Gastroesophageal sphincter (tissue), 3 donors: ENCODE data around the gene BTBD9.

Source experiments
- CTCF ChIP-seq, 4 experiments: fragments of 200-600 bp in 2 of 4; fragments of 450-650 bp in 2 of 4; sonication (generic) in 1 of 4; IDR thresholded peaks; one replicate each; pipeline ENCODE4 v1.5.1; 2017 to 2019; ENCODE audit warnings: antibody characterized with exemption in 4 of 4, mild to moderate bottlenecking in 2 of 4, moderate library complexity in 2 of 4
- EP300 ChIP-seq: sonication (generic); formaldehyde crosslinking; IDR thresholded peaks from one replicate; pipeline ENCODE4 v1.6.1; 2017; ENCODE audit warnings: antibody characterized with exemption, mild to moderate bottlenecking
- POLR2A ChIP-seq, 2 donors: fragments of 450-650 bp; IDR thresholded peaks; one replicate each; pipeline ENCODE4 v1.6.1; 2017; ENCODE audit warnings: antibody characterized with exemption in 2 of 2, mild to moderate bottlenecking in 2 of 2, moderate library complexity in 1 of 2

- TF ChIP-seq CTCF (IDR thresholded peaks at IDR 0.05): no peak
- TF ChIP-seq EP300: no peak
- TF ChIP-seq POLR2A (IDR thresholded peaks at IDR 0.05): no peak
These were observed 5.2 kb downstream of the BTBD9 start for GRCh38 chr6:38634518-38634917.
